Astrocyte (in vitro differentiated cells and primary cell): ENCODE measurements around the gene GPRC5A.

Source experiments
- EZH2 ChIP-seq: IDR thresholded peaks from 2 replicates; pipeline ENCODE4 v1.6.1; 2012; ENCODE audit warnings: mild to moderate bottlenecking, low read length, inconsistent platforms; ENCODE audit not compliant: insufficient read depth
- TF ChIP-seq, protein P1 (sequence below): IDR thresholded peaks from 2 replicates; pipeline ENCODE4 v1.5.1; 2011; ENCODE audit warnings: low read depth, mild to moderate bottlenecking, inconsistent platforms, low read length, moderate library complexity; ENCODE audit not compliant: insufficient read depth

GRCh38 chr12:12909995-12910420 is 18.6 kb downstream of the GPRC5A start:
- TF ChIP-seq, protein P1, sequence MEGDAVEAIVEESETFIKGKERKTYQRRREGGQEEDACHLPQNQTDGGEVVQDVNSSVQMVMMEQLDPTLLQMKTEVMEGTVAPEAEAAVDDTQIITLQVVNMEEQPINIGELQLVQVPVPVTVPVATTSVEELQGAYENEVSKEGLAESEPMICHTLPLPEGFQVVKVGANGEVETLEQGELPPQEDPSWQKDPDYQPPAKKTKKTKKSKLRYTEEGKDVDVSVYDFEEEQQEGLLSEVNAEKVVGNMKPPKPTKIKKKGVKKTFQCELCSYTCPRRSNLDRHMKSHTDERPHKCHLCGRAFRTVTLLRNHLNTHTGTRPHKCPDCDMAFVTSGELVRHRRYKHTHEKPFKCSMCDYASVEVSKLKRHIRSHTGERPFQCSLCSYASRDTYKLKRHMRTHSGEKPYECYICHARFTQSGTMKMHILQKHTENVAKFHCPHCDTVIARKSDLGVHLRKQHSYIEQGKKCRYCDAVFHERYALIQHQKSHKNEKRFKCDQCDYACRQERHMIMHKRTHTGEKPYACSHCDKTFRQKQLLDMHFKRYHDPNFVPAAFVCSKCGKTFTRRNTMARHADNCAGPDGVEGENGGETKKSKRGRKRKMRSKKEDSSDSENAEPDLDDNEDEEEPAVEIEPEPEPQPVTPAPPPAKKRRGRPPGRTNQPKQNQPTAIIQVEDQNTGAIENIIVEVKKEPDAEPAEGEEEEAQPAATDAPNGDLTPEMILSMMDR: no peak
- no peak for TF ChIP-seq EZH2
